Activated T-cell treated with anti-CD3 and anti-CD28 coated beads, Interleukin-2, amount 50 U/mL, for 48 hours (primary cell): ENCODE data around the gene MMP2.

Experiments
- DNase-seq, 2 experiments: peaks; one replicate each; pipeline ENCODE4 v3.0.0-alpha.2; 2020

MMP2 gene

GRCh38 chr16:55495616-55496289 is 16.8 kb downstream of the MMP2 start:
- no peak for DNase-seq

- no peak for DNase-seq
These were observed 17.6 kb downstream of the MMP2 start for GRCh38 chr16:55496509-55497145.

GRCh38 chr16:55497558-55497957 is 18.6 kb downstream of the MMP2 start:
- no peak for DNase-seq

- no peak for DNase-seq
These were observed 19.1 kb downstream of the MMP2 start for GRCh38 chr16:55498101-55498500.

GRCh38 chr16:55499281-55499680 is 20.3 kb downstream of the MMP2 start:
- DNase-seq = peak in 1 of 2 experiments; percentile 12

GRCh38 chr16:55499951-55500529 is 21.0 kb downstream of the MMP2 start:
- DNase-seq = peak; percentile 34 to 42

GRCh38 chr16:55500530-55501011 is 21.6 kb downstream of the MMP2 start:
- DNase-seq = peak in 1 of 2 experiments; percentile 15

GRCh38 chr16:55501549-55502322 is 22.7 kb downstream of the MMP2 start:
- DNase-seq = no peak

GRCh38 chr16:55502801-55503366 is 23.9 kb downstream of the MMP2 start:
- no peak for DNase-seq

GRCh38 chr16:55503726-55504550 is 24.9 kb downstream of the MMP2 start:
- DNase-seq = no peak

- DNase-seq = no peak
These were observed 26.5 kb downstream of the MMP2 start for GRCh38 chr16:55505333-55506015.

- no peak for DNase-seq
These were observed 27.1 kb downstream of the MMP2 start for GRCh38 chr16:55506083-55506482.

GRCh38 chr16:55506708-55507107 is 27.7 kb downstream of the MMP2 start:
- DNase-seq = no peak

- DNase-seq = no peak
These were observed 29.4 kb downstream of the MMP2 start for GRCh38 chr16:55508271-55508921.

- peak; percentile 66 to 71 for DNase-seq
These were observed 30.2 kb downstream of the MMP2 start, which contains the start of gene LPCAT2 for GRCh38 chr16:55508941-55509931. Gene LPCAT2 (plus strand): TSS chr16:55509072. CDS start chr16:55509182, 110 bp downstream.

- no peak for DNase-seq
These were observed 31.3 kb downstream of the MMP2 start for GRCh38 chr16:55510185-55510805.

GRCh38 chr16:55512941-55513340 is 33.9 kb downstream of the MMP2 start:
- DNase-seq = no peak

- no peak for DNase-seq
These were observed 34.6 kb downstream of the MMP2 start for GRCh38 chr16:55513616-55514015.

- no peak for DNase-seq
These were observed 36.1 kb downstream of the MMP2 start for GRCh38 chr16:55515111-55515510.
